ENCODE measurements around the gene BEST4. TPM values are rescaled to one million over a fixed set of nuclear protein-coding genes. Genes with fewer than 3 reads are reported as not detected.
"Not testable (repeated sequence)": the region's sequence is repeated elsewhere in the genome, so short reads cannot be mapped to it uniquely, and the experiment has no call there.

Gene BEST4
- total and polyA plus RNA-seq, 9 donors: 0.25 to 1.7 (median 0.63) TPM

- TF ChIP-seq EP300 (IDR thresholded peaks at IDR 0.05) (no peak), POLR2A (IDR thresholded peaks at IDR 0.05) (no peak), CTCF (IDR thresholded peaks at IDR 0.05) (no peak)
- Histone ChIP-seq H3K27me3 (no peaks in the 10 kb centered on the region), H3K36me3 (no peaks in the 10 kb centered on the region), H3K4me3 (no peak overlapping the region), H3K27ac (no peak overlapping the region), H3K4me1 (ENCODE audit: insufficient read depth) (no peaks in the 10 kb centered on the region), H3K9me3 (no peaks in the 10 kb centered on the region)
- WGBS, 3 donors: 80 to 89% (median 82%) methylated on average over 9 to 15 of the region's 15 CpGs
- DNase-seq: peak in 2 of 5 donors; percentile 29 to 38
- intact Hi-C loops (cut with DNase I): no loop called here
Observed at GRCh38 chr1:44828841-44829440, 41.0 kb upstream of the BEST4 start.

DNA sequence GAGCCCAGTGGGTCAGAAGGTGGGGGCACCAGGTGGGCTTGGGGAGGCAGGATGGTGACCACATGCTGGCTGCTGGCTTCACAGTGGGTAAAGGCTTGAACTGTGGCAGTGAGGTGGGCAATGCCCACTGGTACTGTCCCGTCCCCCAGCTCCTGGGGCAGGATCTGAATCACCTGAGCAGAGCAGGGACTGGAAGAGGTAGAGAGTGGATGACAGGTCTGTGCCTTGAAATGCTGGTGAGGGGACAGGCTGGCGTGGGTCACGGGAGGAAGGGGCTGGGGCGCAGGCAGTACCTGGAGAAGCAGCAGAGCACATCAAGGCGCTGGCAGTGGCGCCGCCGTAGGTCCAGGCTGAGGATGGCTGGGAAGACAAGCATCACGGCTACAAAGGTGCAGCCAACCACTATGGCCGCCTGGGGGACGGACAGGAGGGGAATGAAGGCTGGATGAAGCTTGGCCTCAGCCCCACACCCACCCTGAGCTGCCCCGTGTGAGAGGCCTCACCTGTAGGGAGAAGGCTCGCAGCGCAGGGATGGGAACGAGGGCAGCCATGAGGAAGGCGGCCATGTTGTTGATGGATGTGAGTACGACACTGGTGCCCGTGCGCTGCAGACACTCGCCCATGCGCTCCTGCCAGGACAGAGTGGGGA lies 40.2 kb upstream of the BEST4 start:
- no peaks in the 10 kb centered on the region for H3K9me3 ChIP-seq
- intact Hi-C loops (cut with DNase I): no loop called here
- H3K4me1 ChIP-seq (ENCODE audit: insufficient read depth): no peaks in the 10 kb centered on the region
- H3K4me3 ChIP-seq: no peak overlapping the region
- WGBS, 3 donors: 89 to 92% (median 92%) methylated on average over 21 of the region's 21 CpGs
- no peaks in the 10 kb centered on the region for H3K27me3 ChIP-seq
- H3K36me3 ChIP-seq: no peaks in the 10 kb centered on the region
- TF ChIP-seq POLR2A (IDR thresholded peaks at IDR 0.05) (no peak), EP300 (IDR thresholded peaks at IDR 0.05) (no peak), CTCF (IDR thresholded peaks at IDR 0.05) (no peak)
- DNase-seq: peak in 2 of 5 donors; percentile 24 to 38
- H3K27ac ChIP-seq: no peak overlapping the region

DNA sequence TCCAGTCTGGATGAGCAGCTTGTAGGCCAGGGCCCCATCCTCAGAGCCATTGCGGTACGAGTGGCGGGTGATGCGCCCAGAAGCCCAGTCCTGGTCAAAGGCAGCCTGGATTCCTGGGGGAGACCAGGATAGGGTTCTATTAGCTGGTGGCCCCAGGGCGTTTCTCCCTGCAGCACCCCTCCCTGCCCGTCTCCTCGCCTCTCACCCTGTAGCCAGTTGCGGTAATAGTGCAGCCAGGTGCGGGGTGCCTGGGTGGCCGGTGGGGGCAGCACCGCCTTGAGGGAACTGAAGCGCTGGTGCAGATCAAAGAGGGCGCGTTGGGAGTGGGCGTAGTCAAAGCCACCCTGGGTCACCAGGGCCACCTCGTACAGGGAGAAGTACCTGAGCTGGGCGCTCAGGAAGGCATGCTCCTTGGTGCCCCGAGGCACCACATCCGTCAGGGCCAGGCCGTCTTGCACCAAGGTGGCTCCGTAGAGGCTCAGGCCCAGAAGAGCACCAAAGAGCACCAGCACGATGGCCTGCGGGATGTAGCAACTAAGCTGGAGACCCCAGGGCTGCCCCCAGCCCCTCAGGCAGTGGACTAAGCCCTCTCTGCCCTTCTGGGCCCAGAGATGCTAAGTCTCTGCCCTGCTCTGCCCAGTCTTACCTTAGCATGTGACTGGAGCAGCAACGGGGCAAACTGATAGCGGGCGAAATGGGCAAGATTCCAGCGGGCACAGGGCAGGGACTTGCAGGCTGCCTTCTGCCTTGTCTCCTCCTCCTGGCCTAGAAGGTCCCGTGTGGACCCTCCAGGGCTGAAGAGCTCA lies 39.4 kb upstream of the BEST4 start:
- Histone ChIP-seq H3K27me3 (no peaks in the 10 kb centered on the region), H3K4me3 (no peak overlapping the region), H3K9me3 (no peaks in the 10 kb centered on the region), H3K36me3 (no peaks in the 10 kb centered on the region), H3K4me1 (ENCODE audit: insufficient read depth) (no peaks in the 10 kb centered on the region), H3K27ac (peak overlapping the region in 1 of 2 donors; percentile 15)
- no peak for TF ChIP-seq POLR2A (IDR thresholded peaks at IDR 0.05)
- TF ChIP-seq CTCF (IDR thresholded peaks at IDR 0.05): no peak
- TF ChIP-seq EP300 (IDR thresholded peaks at IDR 0.05): no peak
- WGBS, 3 donors: 83 to 88% (median 85%) methylated on average over 28 of the region's 28 CpGs
- intact Hi-C loops (cut with DNase I): no loop called here
- DNase-seq: peak in 2 of 5 donors; percentile 40 to 44

GRCh38 chr1:44826375-44827196 lies 38.6 kb upstream of the BEST4 start:
- WGBS, 3 donors: 50 to 64% (median 57%) methylated on average over 24 of the region's 24 CpGs

GRCh38 chr1:44824392-44824791 lies 36.4 kb upstream of the BEST4 start:
- intact Hi-C loops (cut with DNase I): loop anchor here in 1 of 4 donors (5.0 kb wide), 1 partner anchor 37 kb away; the partner anchor contains the start of gene BEST4
- H3K4me3 ChIP-seq; H3K36me3 ChIP-seq; H3K27me3 ChIP-seq; H3K9me3 ChIP-seq; H3K27ac ChIP-seq; H3K4me1 ChIP-seq (ENCODE audit: insufficient read depth): not testable (repeated sequence)
- DNase-seq: peak in 2 of 5 donors; percentile 4 to 18
- 92 to 95% (median 94%) methylated on average over 6 of the region's 6 CpGs for WGBS, 3 donors

More at GRCh38 chr1:44826375-44827196, 38.6 kb upstream of the BEST4 start:
- Histone ChIP-seq H3K27ac (peak overlapping the region; percentile 15 to 19), H3K36me3 (no peaks in the 10 kb centered on the region), H3K4me1 (ENCODE audit: insufficient read depth) (no peaks in the 10 kb centered on the region), H3K4me3 (no peak overlapping the region), H3K9me3 (no peaks in the 10 kb centered on the region), H3K27me3 (no peaks in the 10 kb centered on the region)
- DNase-seq: peak in 3 of 5 donors; percentile 33 to 54 (median 49)
- intact Hi-C loops (cut with DNase I): no loop called here
- no peak for TF ChIP-seq EP300 (IDR thresholded peaks at IDR 0.05)
- no peak for TF ChIP-seq CTCF (IDR thresholded peaks at IDR 0.05)
- TF ChIP-seq POLR2A (IDR thresholded peaks at IDR 0.05): no peak
